Cardiac ventricle fibroblast (primary cell): ENCODE measurements around the gene SLC5A2. TPM values are rescaled to one million over a fixed set of nuclear protein-coding genes. Genes with fewer than 3 reads are reported as not detected.

ENCODE experiments used
- total RNA-seq: library from RNA; depleted of rRNA; stranded (reverse); fragments of >200 nt; gene quantifications from 2 replicates; pipeline ENCODE4 v1.2.3, GENCODE V29; 2015

SLC5A2 gene
- not detected in 2 replicates for total RNA-seq

GRCh38 chr16:31483081-31483480 lies at the start of gene SLC5A2:
Gene SLC5A2 (plus strand): TSS chr16:31483123. CDS start chr16:31483137, 14 bp downstream.

GRCh38 chr16:31458844-31459686 lies 23.9 kb upstream of the SLC5A2 start, which contains the start of gene ARMC5:
Gene ARMC5 (plus strand): TSS chr16:31459501. CDS start chr16:31459525, 24 bp downstream.

GRCh38 chr16:31471875-31472708 lies 10.8 kb upstream of the SLC5A2 start, which contains the start of gene TGFB1I1:
Gene TGFB1I1 (plus strand): TSS chr16:31472152. CDS start chr16:31472189, 37 bp downstream.

GRCh38 chr16:31507929-31508705 lies 25.2 kb downstream of the SLC5A2 start, which contains the start of gene RUSF1:
Gene RUSF1 (minus strand): TSS chr16:31508391. CDS start chr16:31508373, 18 bp downstream.

GRCh38 chr16:31527734-31528274 lies 44.9 kb downstream of the SLC5A2 start, which contains the start of gene AHSP:
Gene AHSP (plus strand): TSS chr16:31527900. CDS start chr16:31528140, 240 bp downstream.

Other genes with a start within 250 kb of the SLC5A2 start
- not detected in 2 replicates for gene ITGAM, start 223.1 kb upstream of the SLC5A2 start, total RNA-seq
- gene ITGAX, start 127.9 kb upstream of the SLC5A2 start, total RNA-seq = 0.12 TPM in 1 of 2 replicates, not detected in the other
- not detected in 2 replicates for gene ITGAD, start 89.8 kb upstream of the SLC5A2 start, total RNA-seq
- gene COX6A2, start 54.8 kb upstream of the SLC5A2 start, total RNA-seq = not detected in 2 replicates
- 5.7 and 7.2 TPM in 2 replicates for gene ZNF843, start 40.3 kb upstream of the SLC5A2 start, total RNA-seq
- 10.3 and 12.0 TPM in 2 replicates for gene ARMC5, start 23.6 kb upstream of the SLC5A2 start, total RNA-seq
- gene TGFB1I1, start 11.0 kb upstream of the SLC5A2 start, total RNA-seq = 37.6 and 44.1 TPM in 2 replicates
- gene RUSF1, start 25.3 kb downstream of the SLC5A2 start, total RNA-seq = 51.3 and 63.2 TPM in 2 replicates
- not detected in 2 replicates for gene AHSP, start 44.8 kb downstream of the SLC5A2 start, total RNA-seq